Measurements from ENCODE around the gene SLC9A1. TPM values are rescaled to one million over a fixed set of nuclear protein-coding genes. Genes with fewer than 3 reads are reported as not detected.

SLC9A1 gene
- total RNA-seq, 1 donor from 2014 or later: 1.8 TPM

- Mint-ChIP-seq H3K4me3 (no peak overlapping the region), H3K4me1 (peaks cover 19% of the 10 kb centered on the region), H3K9me3 (peaks cover 2% of the 10 kb centered on the region), H3K27ac (peak overlapping the region; percentile 9), H3K36me3 (no peaks in the 10 kb centered on the region), H3K27me3 (ENCODE audit: insufficient read depth, low read depth) (peaks cover 5% of the 10 kb centered on the region)
- H3K4me1 ChIP-seq: peaks cover 3% of the 10 kb centered on the region
- no peak overlapping the region for H3K4me2 ChIP-seq
- H4K20me1 ChIP-seq (ENCODE audit: low read depth): no peaks in the 10 kb centered on the region
- no peaks in the 10 kb centered on the region for H3K36me3 ChIP-seq
- H3K27ac ChIP-seq: no peak overlapping the region
- DNase-seq (ENCODE audit: low spot score): no peak
- TF ChIP-seq EZH2phosphoT487 (IDR thresholded peaks at IDR 0.05) (no peak), EZH2 (IDR thresholded peaks at IDR 0.05) (no peak), CTCF (IDR thresholded peaks at IDR 0.05) (no peak)
- peaks cover 9% of the 10 kb centered on the region for H3F3A ChIP-seq (ENCODE audit: low read depth)
- H3K9ac ChIP-seq: no peak overlapping the region
- H2AFZ ChIP-seq (replicated peaks): no peak overlapping the region
- no peaks in the 10 kb centered on the region for H3K9me3 ChIP-seq (ENCODE audit: low read depth)
- H3K4me3 ChIP-seq: no peak overlapping the region
- no peaks in the 10 kb centered on the region for H3K79me2 ChIP-seq (ENCODE audit: low read depth)
- no peaks in the 10 kb centered on the region for H3K27me3 ChIP-seq
Observed at GRCh38 chr1:27049607-27050006, 105.3 kb downstream of the SLC9A1 start.

- no peaks in the 10 kb centered on the region for H4K20me1 ChIP-seq (ENCODE audit: low read depth)
- no peaks in the 10 kb centered on the region for H3K27me3 ChIP-seq
- no peaks in the 10 kb centered on the region for H3K79me2 ChIP-seq (ENCODE audit: low read depth)
- no peaks in the 10 kb centered on the region for H3K36me3 Mint-ChIP-seq
- H3K9me3 ChIP-seq (ENCODE audit: low read depth): no peaks in the 10 kb centered on the region
- no peak overlapping the region for H3K4me3 Mint-ChIP-seq
- H3K9ac ChIP-seq: no peak overlapping the region
- H3K27ac Mint-ChIP-seq: peak overlapping the region; percentile 9
- H3K27me3 Mint-ChIP-seq (ENCODE audit: insufficient read depth, low read depth): peaks cover 3% of the 10 kb centered on the region
- H3K4me3 ChIP-seq: no peak overlapping the region
- no peak for DNase-seq (ENCODE audit: low spot score)
- H2AFZ ChIP-seq (replicated peaks): no peak overlapping the region
- peaks cover 19% of the 10 kb centered on the region for H3K4me1 Mint-ChIP-seq
- no peak overlapping the region for H3K27ac ChIP-seq
- no peaks in the 10 kb centered on the region for H3K36me3 ChIP-seq
- TF ChIP-seq EZH2 (IDR thresholded peaks at IDR 0.05) (no peak), EZH2phosphoT487 (IDR thresholded peaks at IDR 0.05) (no peak), CTCF (IDR thresholded peaks at IDR 0.05) (no peak)
- no peak overlapping the region for H3K4me2 ChIP-seq
- H3F3A ChIP-seq (ENCODE audit: low read depth): peaks cover 9% of the 10 kb centered on the region
- peaks cover 3% of the 10 kb centered on the region for H3K4me1 ChIP-seq
- H3K9me3 Mint-ChIP-seq: peaks cover 2% of the 10 kb centered on the region
Observed at GRCh38 chr1:27049100-27049499, 105.8 kb downstream of the SLC9A1 start.

Other genes with a start within 250 kb of the SLC9A1 start
- not detected in 2 replicates for gene NR0B2, start 241.2 kb downstream of the SLC9A1 start, total RNA-seq (ENCODE audit: low replicate concordance)
- gene NUDC, start 233.4 kb downstream of the SLC9A1 start, total RNA-seq (ENCODE audit: low replicate concordance): 28.6 and 49.6 TPM in 2 replicates
- 1.1 TPM in 1 of 2 replicates, not detected in the other for gene KDF1, start 194.7 kb downstream of the SLC9A1 start, total RNA-seq (ENCODE audit: low replicate concordance)
- 0.59 and 2.0 TPM in 2 replicates for gene TRNP1, start 161.4 kb downstream of the SLC9A1 start, total RNA-seq (ENCODE audit: low replicate concordance)
- 3.2 and 7.2 TPM in 2 replicates for gene TENT5B, start 142.3 kb downstream of the SLC9A1 start, total RNA-seq (ENCODE audit: low replicate concordance)
- 17.8 and 34.6 TPM in 2 replicates for gene WDTC1, start 79.5 kb upstream of the SLC9A1 start, total RNA-seq (ENCODE audit: low replicate concordance)
- 7.4 and 28.7 TPM in 2 replicates for gene TMEM222, start 167.0 kb upstream of the SLC9A1 start, total RNA-seq (ENCODE audit: low replicate concordance)
- gene SYTL1, start 186.9 kb upstream of the SLC9A1 start, total RNA-seq (ENCODE audit: low replicate concordance): 5.7 and 7.9 TPM in 2 replicates
- gene MAP3K6, start 211.8 kb upstream of the SLC9A1 start, total RNA-seq (ENCODE audit: low replicate concordance): 1.9 and 11.7 TPM in 2 replicates
- not detected in 2 replicates for gene FCN3, start 219.7 kb upstream of the SLC9A1 start, total RNA-seq (ENCODE audit: low replicate concordance)
- gene CD164L2, start 228.2 kb upstream of the SLC9A1 start, total RNA-seq (ENCODE audit: low replicate concordance): 1.5 and 1.6 TPM in 2 replicates
- gene GPR3, start 237.5 kb upstream of the SLC9A1 start, total RNA-seq (ENCODE audit: low replicate concordance): 3.0 and 3.1 TPM in 2 replicates

All from neural progenitor cell (in vitro differentiated cells).